GM12878 (cell line): ENCODE data around the gene PAPPA. TPM values are rescaled to one million over a fixed set of nuclear protein-coding genes. Genes with fewer than 3 reads are reported as not detected.

Source experiments
- ETV6 ChIP-seq, 2 experiments: fragments of 450-650 bp in 1 of 2; IDR thresholded peaks in 1 of 2; conservative IDR thresholded peaks in 1 of 2; 2 replicates each; pipeline ENCODE4 v1.6.1; 2014; ENCODE audit warnings: antibody characterized with exemption in 1 of 2, borderline replicate concordance in 1 of 2, low read depth in 1 of 2, mild to moderate bottlenecking in 1 of 2, moderate library complexity in 1 of 2
- NR2C2 ChIP-seq: IDR thresholded peaks from 2 replicates; pipeline ENCODE4 v1.6.1; 2011; ENCODE audit warnings: borderline replicate concordance, low read depth; ENCODE audit not compliant: control insufficient read depth, insufficient read length
- ZNF622 ChIP-seq: fragments of 450-650 bp; IDR thresholded peaks from 2 replicates; pipeline ENCODE4 v1.6.1; 2017; ENCODE audit warnings: mild to moderate bottlenecking, inconsistent platforms
- polyA plus RNA-seq, 11 experiments: library from polyadenylated mRNA; depleted of rRNA in 4 of 11; unstranded in 6 of 11; stranded (reverse) in 5 of 11; fragments of >200 nt; fragmentation: Nextera tagmentation in 4 of 11; fragmentation: Illumina TruSeq in 1 of 11; extraction: Ambion mirVana in 4 of 11; extraction: Trizol in 1 of 11; gene quantifications; 1 replicate in 1 of 11; 2 replicates in 10 of 11; pipeline versions ENCODE4 v1.2.1 to v1.2.3, GENCODE V29; 2011 to 2016; ENCODE audit warnings: inconsistent platforms in 2 of 11, missing spikeins in 2 of 11, low read depth in 1 of 11
- total RNA-seq, 4 experiments: library from RNA; depleted of rRNA in 3 of 4; stranded (reverse); fragments of >200 nt in 3 of 4; fragmentation: Illumina TruSeq in 1 of 4; extraction: Trizol in 1 of 4; gene quantifications; 2 replicates each; pipeline versions ENCODE4 v1.2.1 to v1.2.3, GENCODE V29; 2013 to 2021
- TF ChIP-seq, protein P1 (sequence below): fragments of 450-650 bp; IDR thresholded peaks from 2 replicates; pipeline ENCODE4 v1.6.1; 2017; ENCODE audit warnings: mild to moderate bottlenecking, moderate library complexity
- TF ChIP-seq, protein P2 (sequence below): fragments of 450-650 bp; IDR thresholded peaks from 2 replicates; pipeline ENCODE4 v1.6.1; 2017; ENCODE audit warnings: mild to moderate bottlenecking
- TF ChIP-seq, protein P3 (sequence below), 3 experiments: IDR thresholded peaks in 2 of 3; conservative IDR thresholded peaks in 1 of 3; 2 replicates each; pipeline ENCODE4 v1.5.1; 2011; ENCODE audit warnings: low read depth in 3 of 3, low read length in 3 of 3, mild to moderate bottlenecking in 3 of 3, control low read depth in 2 of 3, moderate library complexity in 2 of 3, inconsistent platforms in 1 of 3, mixed read lengths in 1 of 3; ENCODE audit not compliant: control insufficient read depth in 2 of 3, insufficient read depth in 1 of 3; ENCODE audit errors: extremely low read depth in 1 of 3

Gene PAPPA
- total and polyA plus RNA-seq, 10 of the 15 experiments (the other 5 are each of a cell fraction or from before 2014, with no cell fraction given): under 0.01 to 0.19 (median 0.02) TPM; not detected in 4

DNA sequence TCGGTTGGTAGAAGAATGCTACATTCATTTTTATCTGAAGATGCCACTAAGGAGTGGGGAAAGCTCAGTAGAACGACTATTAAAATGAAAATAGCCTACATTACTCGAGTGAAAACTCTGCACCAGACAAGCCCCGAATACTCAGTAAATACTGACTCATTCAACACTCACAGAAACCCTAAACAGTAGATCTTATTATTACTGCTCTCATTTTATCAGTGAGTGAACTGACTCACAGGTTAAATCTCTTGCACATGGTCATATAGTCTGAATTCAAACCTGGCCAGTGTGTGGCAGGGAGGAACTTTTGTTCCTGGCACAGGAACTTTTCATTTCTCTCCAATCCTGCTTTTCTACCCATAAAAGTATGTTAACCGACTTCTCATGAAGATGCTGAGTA lies 9.6 kb upstream of the PAPPA start (continued):
- TF ChIP-seq, protein P1, sequence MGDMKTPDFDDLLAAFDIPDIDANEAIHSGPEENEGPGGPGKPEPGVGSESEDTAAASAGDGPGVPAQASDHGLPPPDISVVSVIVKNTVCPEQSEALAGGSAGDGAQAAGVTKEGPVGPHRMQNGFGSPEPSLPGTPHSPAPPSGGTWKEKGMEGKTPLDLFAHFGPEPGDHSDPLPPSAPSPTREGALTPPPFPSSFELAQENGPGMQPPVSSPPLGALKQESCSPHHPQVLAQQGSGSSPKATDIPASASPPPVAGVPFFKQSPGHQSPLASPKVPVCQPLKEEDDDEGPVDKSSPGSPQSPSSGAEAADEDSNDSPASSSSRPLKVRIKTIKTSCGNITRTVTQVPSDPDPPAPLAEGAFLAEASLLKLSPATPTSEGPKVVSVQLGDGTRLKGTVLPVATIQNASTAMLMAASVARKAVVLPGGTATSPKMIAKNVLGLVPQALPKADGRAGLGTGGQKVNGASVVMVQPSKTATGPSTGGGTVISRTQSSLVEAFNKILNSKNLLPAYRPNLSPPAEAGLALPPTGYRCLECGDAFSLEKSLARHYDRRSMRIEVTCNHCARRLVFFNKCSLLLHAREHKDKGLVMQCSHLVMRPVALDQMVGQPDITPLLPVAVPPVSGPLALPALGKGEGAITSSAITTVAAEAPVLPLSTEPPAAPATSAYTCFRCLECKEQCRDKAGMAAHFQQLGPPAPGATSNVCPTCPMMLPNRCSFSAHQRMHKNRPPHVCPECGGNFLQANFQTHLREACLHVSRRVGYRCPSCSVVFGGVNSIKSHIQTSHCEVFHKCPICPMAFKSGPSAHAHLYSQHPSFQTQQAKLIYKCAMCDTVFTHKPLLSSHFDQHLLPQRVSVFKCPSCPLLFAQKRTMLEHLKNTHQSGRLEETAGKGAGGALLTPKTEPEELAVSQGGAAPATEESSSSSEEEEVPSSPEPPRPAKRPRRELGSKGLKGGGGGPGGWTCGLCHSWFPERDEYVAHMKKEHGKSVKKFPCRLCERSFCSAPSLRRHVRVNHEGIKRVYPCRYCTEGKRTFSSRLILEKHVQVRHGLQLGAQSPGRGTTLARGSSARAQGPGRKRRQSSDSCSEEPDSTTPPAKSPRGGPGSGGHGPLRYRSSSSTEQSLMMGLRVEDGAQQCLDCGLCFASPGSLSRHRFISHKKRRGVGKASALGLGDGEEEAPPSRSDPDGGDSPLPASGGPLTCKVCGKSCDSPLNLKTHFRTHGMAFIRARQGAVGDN: no peak
- TF ChIP-seq NR2C2 (no peak), ETV6 (conservative IDR thresholded peaks at IDR 0.05 in 1 of 2, IDR thresholded peaks at IDR 0.05 in 1 of 2; ENCODE audit: borderline replicate concordance in 1 of 2, low read depth in 1 of 2) (no peak), ZNF622 (no peak)
- TF ChIP-seq, protein P2, sequence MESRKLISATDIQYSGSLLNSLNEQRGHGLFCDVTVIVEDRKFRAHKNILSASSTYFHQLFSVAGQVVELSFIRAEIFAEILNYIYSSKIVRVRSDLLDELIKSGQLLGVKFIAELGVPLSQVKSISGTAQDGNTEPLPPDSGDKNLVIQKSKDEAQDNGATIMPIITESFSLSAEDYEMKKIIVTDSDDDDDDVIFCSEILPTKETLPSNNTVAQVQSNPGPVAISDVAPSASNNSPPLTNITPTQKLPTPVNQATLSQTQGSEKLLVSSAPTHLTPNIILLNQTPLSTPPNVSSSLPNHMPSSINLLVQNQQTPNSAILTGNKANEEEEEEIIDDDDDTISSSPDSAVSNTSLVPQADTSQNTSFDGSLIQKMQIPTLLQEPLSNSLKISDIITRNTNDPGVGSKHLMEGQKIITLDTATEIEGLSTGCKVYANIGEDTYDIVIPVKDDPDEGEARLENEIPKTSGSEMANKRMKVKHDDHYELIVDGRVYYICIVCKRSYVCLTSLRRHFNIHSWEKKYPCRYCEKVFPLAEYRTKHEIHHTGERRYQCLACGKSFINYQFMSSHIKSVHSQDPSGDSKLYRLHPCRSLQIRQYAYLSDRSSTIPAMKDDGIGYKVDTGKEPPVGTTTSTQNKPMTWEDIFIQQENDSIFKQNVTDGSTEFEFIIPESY: no peak
- TF ChIP-seq, protein P3, sequence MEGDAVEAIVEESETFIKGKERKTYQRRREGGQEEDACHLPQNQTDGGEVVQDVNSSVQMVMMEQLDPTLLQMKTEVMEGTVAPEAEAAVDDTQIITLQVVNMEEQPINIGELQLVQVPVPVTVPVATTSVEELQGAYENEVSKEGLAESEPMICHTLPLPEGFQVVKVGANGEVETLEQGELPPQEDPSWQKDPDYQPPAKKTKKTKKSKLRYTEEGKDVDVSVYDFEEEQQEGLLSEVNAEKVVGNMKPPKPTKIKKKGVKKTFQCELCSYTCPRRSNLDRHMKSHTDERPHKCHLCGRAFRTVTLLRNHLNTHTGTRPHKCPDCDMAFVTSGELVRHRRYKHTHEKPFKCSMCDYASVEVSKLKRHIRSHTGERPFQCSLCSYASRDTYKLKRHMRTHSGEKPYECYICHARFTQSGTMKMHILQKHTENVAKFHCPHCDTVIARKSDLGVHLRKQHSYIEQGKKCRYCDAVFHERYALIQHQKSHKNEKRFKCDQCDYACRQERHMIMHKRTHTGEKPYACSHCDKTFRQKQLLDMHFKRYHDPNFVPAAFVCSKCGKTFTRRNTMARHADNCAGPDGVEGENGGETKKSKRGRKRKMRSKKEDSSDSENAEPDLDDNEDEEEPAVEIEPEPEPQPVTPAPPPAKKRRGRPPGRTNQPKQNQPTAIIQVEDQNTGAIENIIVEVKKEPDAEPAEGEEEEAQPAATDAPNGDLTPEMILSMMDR (IDR thresholded peaks at IDR 0.05 in 2 of 3, conservative IDR thresholded peaks at IDR 0.05 in 1 of 3; ENCODE audit: control insufficient read depth in 2 of 3, extremely low read depth in 1 of 3, insufficient read depth in 1 of 3, low read depth in 3 of 3, low read length in 3 of 3): no peak
